A673 (cell line): Measurements from ENCODE around the gene TBXA2R. TPM values are rescaled to one million over a fixed set of nuclear protein-coding genes. Genes with fewer than 3 reads are reported as not detected.

ENCODE experiments used
- BruUV-seq: library from RNA; stranded (reverse); fragments of 400-500 nt; replicated peaks from 2 replicates; lab custom pipeline; 2021; lab: Mats Ljungman, UMichigan
- CTCF ChIA-PET: fragments of 300-600 bp; sonication (Branson Sonifier 250); formaldehyde crosslinking; loops from one replicate; lab custom pipeline; 2022; ENCODE audit warnings: antibody characterized with exemption; lab: Charles Lee
- POLR2A ChIA-PET: fragments of 300-600 bp; sonication (Branson Sonifier 250); formaldehyde crosslinking; loops from one replicate; lab custom pipeline; 2022; ENCODE audit warnings: antibody characterized with exemption; ENCODE audit not compliant: low non-redundant PET; lab: Charles Lee
- DNase-seq: peaks from one replicate; pipeline ENCODE4 v3.0.0-alpha.2; 2015; ENCODE audit warnings: low spot score
- H3K27ac ChIP-seq: fragments of 200-600 bp; sonication (generic); 2 replicates; pipeline ENCODE4 v1.5.1; 2016; ENCODE audit warnings: mixed run types, low read depth, mild to moderate bottlenecking, mixed read lengths, antibody characterized with exemption, low read length; ENCODE audit not compliant: poor library complexity, severe bottlenecking
- H3K27me3 ChIP-seq: fragments of 200-600 bp; sonication (generic); replicated peaks from 2 replicates; pipeline ENCODE4 v1.6.1; 2017; ENCODE audit warnings: mixed run types, low read depth, mild to moderate bottlenecking, mixed read lengths, antibody characterized with exemption, low read length; ENCODE audit not compliant: insufficient read depth, poor library complexity
- H3K36me3 ChIP-seq: fragments of 200-600 bp; sonication (generic); 2 replicates; pipeline ENCODE4 v1.6.1; 2016; ENCODE audit warnings: mixed run types, mild to moderate bottlenecking, mixed read lengths, antibody characterized with exemption, low read length; ENCODE audit not compliant: insufficient read depth, poor library complexity, severe bottlenecking
- H3K4me1 ChIP-seq: fragments of 200-600 bp; sonication (generic); 2 replicates; pipeline ENCODE4 v1.6.1; 2017; ENCODE audit warnings: mixed run types, mild to moderate bottlenecking, mixed read lengths, antibody characterized with exemption, low read length; ENCODE audit not compliant: insufficient read depth, poor library complexity, severe bottlenecking
- H3K4me3 ChIP-seq: fragments of 200-600 bp; sonication (generic); 2 replicates; pipeline ENCODE4 v1.5.1; 2016; ENCODE audit warnings: low read depth, mixed run types, mild to moderate bottlenecking, mixed read lengths, low read length; ENCODE audit not compliant: poor library complexity, severe bottlenecking
- H3K9me3 ChIP-seq: fragments of 200-600 bp; sonication (generic); 2 replicates; pipeline ENCODE4 v1.6.1; 2016; ENCODE audit warnings: mixed run types, low read depth, mild to moderate bottlenecking, mixed read lengths, antibody characterized with exemption, low read length; ENCODE audit not compliant: poor library complexity, severe bottlenecking
- CTCF ChIP-seq: fragments of 300-800, 200-600 bp; sonication (generic); conservative IDR thresholded peaks from 2 replicates; pipeline ENCODE4 v1.5.1; 2017; ENCODE audit warnings: low read depth, mild to moderate bottlenecking, antibody characterized with exemption, low read length, moderate library complexity, mixed read lengths
- EZH2 ChIP-seq: fragments of 200-600 bp; sonication (generic); IDR thresholded peaks from 2 replicates; pipeline ENCODE4 v1.6.1; 2017; ENCODE audit warnings: borderline replicate concordance, low read depth, mild to moderate bottlenecking, mixed read lengths, antibody characterized with exemption, low read length; ENCODE audit not compliant: poor library complexity, severe bottlenecking
- intact Hi-C: fragments of 100-400 bp; cut with micrococcal nuclease; formaldehyde crosslinking; loops from one replicate; pipeline ENCODE4 v1.10.0; 2022; ENCODE audit not compliant: unreplicated experiment
- total RNA-seq: library from RNA; stranded (reverse); gene quantifications from 2 replicates; pipeline ENCODE4 v1.2.3, GENCODE V29; 2021

TBXA2R gene
- total RNA-seq, 1 experiment from 2014 or later = 0.56 TPM

GRCh38 chr19:3604227-3604986 is 2.3 kb downstream of the TBXA2R start:
- H3K27ac ChIP-seq = no peak overlapping the region
- H3K9me3 ChIP-seq = no peaks in the 10 kb centered on the region
- POLR2A ChIA-PET = no interaction called here
- peaks cover 11% of the 10 kb centered on the region for H3K4me1 ChIP-seq
- H3K27me3 ChIP-seq = no peaks in the 10 kb centered on the region
- H3K36me3 ChIP-seq = no peaks in the 10 kb centered on the region
- CTCF ChIA-PET = no interaction called here
- DNase-seq = no peak
- TF ChIP-seq EZH2 = no peak
- no peak for TF ChIP-seq CTCF
- BruUV-seq = no TSS peak
- intact Hi-C loops = no loop called here
- no peak overlapping the region for H3K4me3 ChIP-seq

- TF ChIP-seq EZH2 (no peak), CTCF (no peak)
- BruUV-seq = no TSS peak
- Histone ChIP-seq H3K4me3 (no peak overlapping the region), H3K27me3 (no peaks in the 10 kb centered on the region), H3K9me3 (no peaks in the 10 kb centered on the region), H3K27ac (no peak overlapping the region), H3K4me1 (peaks cover 11% of the 10 kb centered on the region), H3K36me3 (no peaks in the 10 kb centered on the region)
- ChIA-PET POLR2A (no interaction called here), CTCF (no interaction called here)
- intact Hi-C loops = no loop called here
- no peak for DNase-seq
Measured at GRCh38 chr19:3603121-3603811, 3.4 kb downstream of the TBXA2R start.

- BruUV-seq = no TSS peak
- H3K36me3 ChIP-seq = no peaks in the 10 kb centered on the region
- intact Hi-C loops = no loop called here
- H3K4me1 ChIP-seq = peaks cover 5% of the 10 kb centered on the region
- no peaks in the 10 kb centered on the region for H3K27me3 ChIP-seq
- TF ChIP-seq EZH2 (no peak), CTCF (no peak)
- ChIA-PET CTCF (interaction anchor here (0.6 kb wide), 1 partner anchor 640 kb away, joined by 3 read pairs; no protein-coding TSS in a partner anchor), POLR2A (no interaction called here)
- H3K9me3 ChIP-seq = no peaks in the 10 kb centered on the region
- DNase-seq = no peak
- no peak overlapping the region for H3K4me3 ChIP-seq
- H3K27ac ChIP-seq = no peak overlapping the region
Measured at GRCh38 chr19:3601021-3601420, 5.7 kb downstream of the TBXA2R start.
